GM21526 (cell line): Measurements from ENCODE around the gene LHPP.

Source experiments
- ATAC-seq: cut with Tn5 transposase; IDR thresholded peaks from one replicate; pipeline ENCODE4 v1.9.1; 2021; ENCODE audit warnings: moderate library complexity; ENCODE audit not compliant: unreplicated experiment, low FRiP score

LHPP gene

GRCh38 chr10:124469956-124470484 is 8.4 kb downstream of the LHPP start:
- ATAC-seq: no peak

GRCh38 chr10:124470544-124471434 is 9.2 kb downstream of the LHPP start:
- no peak for ATAC-seq

GRCh38 chr10:124472071-124472470 is 10.4 kb downstream of the LHPP start:
- no peak for ATAC-seq

- ATAC-seq: no peak
Observed at GRCh38 chr10:124473070-124473469, 11.4 kb downstream of the LHPP start.

GRCh38 chr10:124474514-124475070 is 13.0 kb downstream of the LHPP start:
- no peak for ATAC-seq

- ATAC-seq: no peak
Observed at GRCh38 chr10:124476043-124476725, 14.6 kb downstream of the LHPP start.

- no peak for ATAC-seq
Observed at GRCh38 chr10:124477614-124478363, 16.2 kb downstream of the LHPP start.

GRCh38 chr10:124478515-124478914 is 16.9 kb downstream of the LHPP start:
- no peak for ATAC-seq

GRCh38 chr10:124480860-124481259 is 19.2 kb downstream of the LHPP start:
- ATAC-seq: no peak

GRCh38 chr10:124481717-124482116 is 20.1 kb downstream of the LHPP start:
- ATAC-seq: no peak

- no peak for ATAC-seq
Observed at GRCh38 chr10:124482236-124482800, 20.7 kb downstream of the LHPP start.

- ATAC-seq: no peak
Observed at GRCh38 chr10:124482876-124483275, 21.3 kb downstream of the LHPP start.

- no peak for ATAC-seq
Observed at GRCh38 chr10:124484031-124484430, 22.4 kb downstream of the LHPP start.

GRCh38 chr10:124484661-124485060 is 23.0 kb downstream of the LHPP start:
- no peak for ATAC-seq

- ATAC-seq: no peak
Observed at GRCh38 chr10:124486635-124487034, 25.0 kb downstream of the LHPP start.

GRCh38 chr10:124491105-124491504 is 29.5 kb downstream of the LHPP start:
- ATAC-seq: no peak

GRCh38 chr10:124492266-124492665 is 30.6 kb downstream of the LHPP start:
- ATAC-seq: no peak

GRCh38 chr10:124493214-124493882 is 31.7 kb downstream of the LHPP start:
- no peak for ATAC-seq

- no peak for ATAC-seq
Observed at GRCh38 chr10:124494046-124494807, 32.6 kb downstream of the LHPP start.
